ENCODE data around the gene NRXN3.

Gene NRXN3

DNA sequence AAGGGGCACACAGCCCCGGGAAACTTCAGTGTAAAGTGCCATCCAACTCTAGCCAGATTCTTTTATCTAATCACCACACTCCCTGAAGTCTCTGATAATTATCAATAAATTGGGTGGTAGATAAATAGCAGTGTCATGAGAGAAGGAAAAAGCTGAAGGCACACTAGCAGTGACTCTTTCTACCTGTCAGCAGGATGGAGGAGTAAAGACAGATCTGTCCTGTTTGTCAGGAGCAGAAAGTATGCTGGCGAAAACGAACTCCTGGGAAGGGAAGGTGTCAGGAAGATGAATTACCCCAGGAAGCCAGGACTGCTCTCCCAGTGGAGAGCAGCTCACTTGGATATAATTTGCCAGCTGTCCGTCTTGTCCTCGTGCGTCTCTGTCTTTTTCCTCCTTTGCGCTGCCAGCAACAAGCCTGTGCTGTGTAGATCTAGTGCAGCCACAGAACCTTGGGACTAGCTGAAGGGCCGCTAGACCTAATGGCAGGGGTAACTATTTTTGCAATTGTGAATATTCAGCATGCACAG is 1059.3 kb downstream of the NRXN3 start:
- no peak for DNase-seq (ENCODE audit: extremely low read depth, insufficient read length)
- Histone ChIP-seq H3K4me3 (replicated peaks; ENCODE audit: low read depth, low read length) (no peak overlapping the region), H3K36me3 (ENCODE audit: control insufficient read depth, insufficient read depth, low read length) (no peaks in the 10 kb centered on the region), H3K27me3 (replicated peaks; ENCODE audit: control insufficient read depth, insufficient read depth, low read length) (no peaks in the 10 kb centered on the region)
- TF ChIP-seq, protein P1, sequence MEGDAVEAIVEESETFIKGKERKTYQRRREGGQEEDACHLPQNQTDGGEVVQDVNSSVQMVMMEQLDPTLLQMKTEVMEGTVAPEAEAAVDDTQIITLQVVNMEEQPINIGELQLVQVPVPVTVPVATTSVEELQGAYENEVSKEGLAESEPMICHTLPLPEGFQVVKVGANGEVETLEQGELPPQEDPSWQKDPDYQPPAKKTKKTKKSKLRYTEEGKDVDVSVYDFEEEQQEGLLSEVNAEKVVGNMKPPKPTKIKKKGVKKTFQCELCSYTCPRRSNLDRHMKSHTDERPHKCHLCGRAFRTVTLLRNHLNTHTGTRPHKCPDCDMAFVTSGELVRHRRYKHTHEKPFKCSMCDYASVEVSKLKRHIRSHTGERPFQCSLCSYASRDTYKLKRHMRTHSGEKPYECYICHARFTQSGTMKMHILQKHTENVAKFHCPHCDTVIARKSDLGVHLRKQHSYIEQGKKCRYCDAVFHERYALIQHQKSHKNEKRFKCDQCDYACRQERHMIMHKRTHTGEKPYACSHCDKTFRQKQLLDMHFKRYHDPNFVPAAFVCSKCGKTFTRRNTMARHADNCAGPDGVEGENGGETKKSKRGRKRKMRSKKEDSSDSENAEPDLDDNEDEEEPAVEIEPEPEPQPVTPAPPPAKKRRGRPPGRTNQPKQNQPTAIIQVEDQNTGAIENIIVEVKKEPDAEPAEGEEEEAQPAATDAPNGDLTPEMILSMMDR (IDR thresholded peaks at IDR 0.05; ENCODE audit: insufficient read depth, low read length, poor library complexity, severe bottlenecking) = no peak

DNA sequence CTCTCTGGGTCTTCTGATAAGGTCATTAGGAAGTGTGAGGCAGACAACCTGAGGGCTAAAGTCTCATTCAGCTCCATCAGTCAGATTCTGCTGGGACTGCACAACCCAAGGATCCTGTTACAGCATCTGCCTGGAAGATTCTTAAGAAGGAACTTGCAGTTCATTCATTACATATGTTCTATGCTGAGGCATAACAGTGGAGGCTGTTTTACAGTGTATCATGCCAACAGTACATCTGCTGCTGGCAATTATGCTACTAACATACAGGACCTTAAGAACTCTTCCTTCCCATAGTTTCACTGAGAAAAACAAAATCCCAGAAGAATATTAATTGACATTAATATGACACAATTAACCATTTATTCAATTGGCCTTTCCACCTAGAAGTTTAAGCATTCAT is 1072.5 kb downstream of the NRXN3 start:
- Histone ChIP-seq H3K27me3 (replicated peaks; ENCODE audit: control insufficient read depth, insufficient read depth, low read length) (no peaks in the 10 kb centered on the region), H3K36me3 (ENCODE audit: control insufficient read depth, insufficient read depth, low read length) (no peaks in the 10 kb centered on the region), H3K4me3 (replicated peaks; ENCODE audit: low read depth, low read length) (no peak overlapping the region)
- TF ChIP-seq, protein P1 (IDR thresholded peaks at IDR 0.05; ENCODE audit: insufficient read depth, low read length, poor library complexity, severe bottlenecking) = no peak
- DNase-seq (ENCODE audit: extremely low read depth, insufficient read length) = no peak

DNA sequence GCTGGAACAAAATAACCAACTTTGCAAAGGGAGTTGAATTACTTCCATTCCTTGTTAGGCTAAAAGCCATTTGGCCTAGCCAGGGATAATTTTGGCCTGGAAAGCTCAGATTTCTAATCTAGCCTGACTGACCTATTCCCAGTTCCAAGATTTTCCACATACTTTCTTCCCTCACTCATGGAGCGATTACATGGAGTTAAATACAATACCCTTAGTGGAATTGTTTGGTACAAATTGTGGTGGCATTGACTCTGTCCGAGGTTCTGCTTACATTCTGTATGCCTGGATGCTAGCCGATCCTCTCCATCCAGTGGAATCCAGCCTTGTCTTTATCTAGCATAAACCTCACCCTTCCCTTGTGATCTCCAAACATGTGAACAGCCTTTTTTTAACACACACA is 1076.0 kb downstream of the NRXN3 start:
- TF ChIP-seq, protein P1 (IDR thresholded peaks at IDR 0.05; ENCODE audit: insufficient read depth, low read length, poor library complexity, severe bottlenecking) = no peak
- no peaks in the 10 kb centered on the region for H3K27me3 ChIP-seq (replicated peaks; ENCODE audit: control insufficient read depth, insufficient read depth, low read length)

DNA sequence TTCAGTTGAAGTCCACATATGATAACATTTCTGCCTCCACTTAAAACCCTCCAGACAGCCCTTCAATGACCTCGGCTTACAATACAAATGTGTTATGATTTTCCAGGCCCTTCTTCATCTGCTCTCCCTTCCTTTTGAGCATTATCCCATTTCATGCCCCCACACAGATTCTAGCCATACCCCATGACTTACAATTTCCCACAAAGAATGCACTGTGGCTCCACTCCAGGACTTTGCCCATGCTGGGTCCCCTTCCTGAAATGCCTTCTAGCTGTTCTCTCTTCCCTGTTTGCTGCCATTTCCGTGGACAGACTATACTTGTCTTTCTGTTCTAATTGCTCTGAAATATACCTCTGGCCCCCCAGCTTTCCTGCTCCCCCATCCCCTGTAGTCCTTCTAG is 1078.0 kb downstream of the NRXN3 start:
- no peaks in the 10 kb centered on the region for H3K27me3 ChIP-seq (replicated peaks; ENCODE audit: control insufficient read depth, insufficient read depth, low read length)
- no peak for DNase-seq (ENCODE audit: extremely low read depth, insufficient read length)
- H3K36me3 ChIP-seq (ENCODE audit: control insufficient read depth, insufficient read depth, low read length) = no peaks in the 10 kb centered on the region
- H3K4me3 ChIP-seq (replicated peaks; ENCODE audit: low read depth, low read length) = no peak overlapping the region
- TF ChIP-seq, protein P1 (IDR thresholded peaks at IDR 0.05; ENCODE audit: insufficient read depth, low read length, poor library complexity, severe bottlenecking) = no peak

More for the DNA sequence above, 1076.0 kb downstream of the NRXN3 start:
- DNase-seq (ENCODE audit: extremely low read depth, insufficient read length) = no peak
- H3K36me3 ChIP-seq (ENCODE audit: control insufficient read depth, insufficient read depth, low read length) = no peaks in the 10 kb centered on the region
- H3K4me3 ChIP-seq (replicated peaks; ENCODE audit: low read depth, low read length) = no peak overlapping the region

DNA sequence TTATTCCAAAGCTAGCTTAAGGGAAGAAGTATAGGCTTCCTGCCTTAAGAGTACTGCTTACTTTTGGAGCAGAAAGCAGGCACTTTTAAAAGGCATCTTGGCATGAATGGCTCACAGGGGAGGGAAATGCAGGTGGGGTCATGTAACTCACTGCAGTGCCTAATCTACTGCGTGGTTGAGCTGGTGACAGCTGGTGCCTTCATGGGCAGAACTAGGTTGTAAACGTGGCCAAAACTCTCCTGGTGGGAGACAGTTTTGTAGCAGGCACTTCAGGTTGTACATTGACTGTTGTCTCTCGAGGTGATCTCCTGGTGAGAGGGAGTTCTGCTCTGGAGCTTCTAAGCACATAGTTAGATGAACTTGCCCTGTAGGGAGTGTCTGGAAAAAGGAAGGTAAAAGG is 1078.6 kb downstream of the NRXN3 start:
- H3K4me3 ChIP-seq (replicated peaks; ENCODE audit: low read depth, low read length) = no peak overlapping the region
- H3K27me3 ChIP-seq (replicated peaks; ENCODE audit: control insufficient read depth, insufficient read depth, low read length) = no peaks in the 10 kb centered on the region
- H3K36me3 ChIP-seq (ENCODE audit: control insufficient read depth, insufficient read depth, low read length) = no peaks in the 10 kb centered on the region
- TF ChIP-seq, protein P1 (IDR thresholded peaks at IDR 0.05; ENCODE audit: insufficient read depth, low read length, poor library complexity, severe bottlenecking) = no peak
- DNase-seq (ENCODE audit: extremely low read depth, insufficient read length) = no peak

DNA sequence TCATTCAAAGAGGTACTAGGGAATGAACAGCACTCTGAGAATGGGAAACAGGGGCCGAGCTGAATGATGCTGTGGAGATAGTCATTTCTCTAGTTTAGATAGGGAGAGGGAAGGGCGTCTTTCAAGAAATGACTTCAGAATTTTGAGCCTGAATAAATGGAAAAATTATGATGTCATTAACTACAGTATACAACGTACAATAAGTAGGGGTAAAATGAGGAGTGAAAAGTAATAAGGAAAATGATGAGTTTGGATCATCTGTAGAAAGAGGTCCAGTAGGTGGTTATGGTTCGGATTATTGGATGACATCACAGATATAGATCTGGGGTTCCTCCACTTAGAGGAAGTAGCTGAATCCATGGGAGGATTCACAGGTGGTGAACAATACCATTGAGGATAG is 1081.1 kb downstream of the NRXN3 start:
- Histone ChIP-seq H3K4me3 (replicated peaks; ENCODE audit: low read depth, low read length) (no peak overlapping the region), H3K36me3 (ENCODE audit: control insufficient read depth, insufficient read depth, low read length) (no peaks in the 10 kb centered on the region), H3K27me3 (replicated peaks; ENCODE audit: control insufficient read depth, insufficient read depth, low read length) (no peaks in the 10 kb centered on the region)
- no peak for DNase-seq (ENCODE audit: extremely low read depth, insufficient read length)
- TF ChIP-seq, protein P1 (IDR thresholded peaks at IDR 0.05; ENCODE audit: insufficient read depth, low read length, poor library complexity, severe bottlenecking) = no peak

All from GM06990 (cell line).